SK-N-SH treated with all-trans-retinoic acid at 6 μM for 48 hours (cell line): Measurements from ENCODE around the gene P3H1.
"Not testable (repeated sequence)": the region's sequence is repeated elsewhere in the genome, so short reads cannot be mapped to it uniquely, and the experiment has no call there.

ENCODE experiments used
- ATAC-seq: fragments of 200-7000 bp; cut with Tn5 transposase; 3 replicates; pipeline ENCODE4 v1.9.1; 2020; ENCODE audit warnings: mild to moderate bottlenecking, moderate library complexity
- ARNTL ChIP-seq: fragments of 450-650 bp; formaldehyde crosslinking; IDR thresholded peaks from 2 replicates; pipeline ENCODE4 v1.5.0; 2020; ENCODE audit warnings: low read depth, mild to moderate bottlenecking, moderate library complexity, borderline replicate concordance
- BACH2 ChIP-seq: fragments of 250-450 bp; sonication (Bioruptor Pico); IDR thresholded peaks from 2 replicates; pipeline ENCODE4 v1.9.0; 2021; ENCODE audit warnings: mild to moderate bottlenecking, borderline replicate concordance
- CSDC2 ChIP-seq: fragments of 250-450 bp; sonication (Bioruptor Pico); IDR thresholded peaks from 2 replicates; pipeline ENCODE4 v1.5.0; 2020; ENCODE audit warnings: mild to moderate bottlenecking, moderate library complexity
- ESRRG ChIP-seq: fragments of 250-450 bp; sonication (Bioruptor Pico); IDR thresholded peaks from 2 replicates; pipeline ENCODE4 v1.6.1; 2021; ENCODE audit warnings: mild to moderate bottlenecking
- GLIS3 ChIP-seq: fragments of 250-450 bp; sonication (Bioruptor Pico); IDR thresholded peaks from 2 replicates; pipeline ENCODE4 v1.5.0; 2020; ENCODE audit warnings: mild to moderate bottlenecking, moderate library complexity
- OSR1 ChIP-seq: fragments of 250-450 bp; sonication (Bioruptor Pico); IDR thresholded peaks from 2 replicates; pipeline ENCODE4 v1.8.0; 2022; ENCODE audit warnings: moderate library complexity, mild to moderate bottlenecking, inconsistent platforms
- PATZ1 ChIP-seq: fragments of 250-450 bp; sonication (Bioruptor Pico); IDR thresholded peaks from 2 replicates; pipeline ENCODE4 v1.8.0; 2020; ENCODE audit warnings: mild to moderate bottlenecking, moderate library complexity, borderline replicate concordance
- POU6F1 ChIP-seq: fragments of 250-450 bp; sonication (Bioruptor Pico); IDR thresholded peaks from 2 replicates; pipeline ENCODE4 v1.8.0; 2021; ENCODE audit warnings: low read depth, mild to moderate bottlenecking, moderate library complexity, borderline replicate concordance
- PPARA ChIP-seq: fragments of 250-450 bp; sonication (Bioruptor Pico); IDR thresholded peaks from 2 replicates; pipeline ENCODE4 v1.5.0; 2020; ENCODE audit warnings: mild to moderate bottlenecking, borderline replicate concordance
- RARB ChIP-seq: fragments of 250-450 bp; sonication (Bioruptor Pico); IDR thresholded peaks from 2 replicates; pipeline ENCODE4 v1.8.0; 2021; ENCODE audit warnings: mild to moderate bottlenecking, moderate library complexity
- SNAI2 ChIP-seq: fragments of 250-450 bp; sonication (Bioruptor Pico); IDR thresholded peaks from 2 replicates; pipeline ENCODE4 v1.5.0; 2020; ENCODE audit warnings: mild to moderate bottlenecking, moderate library complexity
- TCF4 ChIP-seq: fragments of 250-450 bp; sonication (Bioruptor Pico); IDR thresholded peaks from 2 replicates; pipeline ENCODE4 v1.8.0; 2021; ENCODE audit warnings: mild to moderate bottlenecking, moderate library complexity, borderline replicate concordance
- TOX ChIP-seq: fragments of 250-450 bp; sonication (Bioruptor Pico); IDR thresholded peaks from 2 replicates; pipeline ENCODE4 v1.8.0; 2021; ENCODE audit warnings: mild to moderate bottlenecking, moderate library complexity, borderline replicate concordance
- TSHZ2 ChIP-seq: fragments of 250-450 bp; sonication (Bioruptor Pico); IDR thresholded peaks from 2 replicates; pipeline ENCODE4 v1.5.0; 2020; ENCODE audit warnings: mild to moderate bottlenecking, moderate library complexity
- ZC3H10 ChIP-seq: fragments of 250-450 bp; sonication (Bioruptor Pico); IDR thresholded peaks from 2 replicates; pipeline ENCODE4 v1.5.1; 2021; ENCODE audit warnings: mild to moderate bottlenecking, moderate library complexity
- ZFP30 ChIP-seq: fragments of 450-650 bp; formaldehyde crosslinking; IDR thresholded peaks from 2 replicates; pipeline ENCODE4 v1.5.0; 2022; ENCODE audit warnings: mild to moderate bottlenecking, moderate library complexity
- ZNF565 ChIP-seq: fragments of 450-650 bp; formaldehyde crosslinking; conservative IDR thresholded peaks from 2 replicates; pipeline ENCODE4 v1.5.0; 2020; ENCODE audit warnings: low read depth, mild to moderate bottlenecking, moderate library complexity
- ZNF70 ChIP-seq: fragments of 450-650 bp; formaldehyde crosslinking; IDR thresholded peaks from 2 replicates; pipeline ENCODE4 v1.5.0; 2020; ENCODE audit warnings: mild to moderate bottlenecking, moderate library complexity
- ZNF8 ChIP-seq: fragments of 450-650 bp; formaldehyde crosslinking; IDR thresholded peaks from 2 replicates; pipeline ENCODE4 v1.5.0; 2020; ENCODE audit warnings: mild to moderate bottlenecking, moderate library complexity
- TF ChIP-seq, protein P1 (sequence below): fragments of 250-450 bp; sonication (Bioruptor Pico); IDR thresholded peaks from 2 replicates; pipeline ENCODE4 v1.5.1; 2021; ENCODE audit warnings: mild to moderate bottlenecking, moderate library complexity
- TF ChIP-seq, protein P2 (sequence below): fragments of 250-450 bp; sonication (Bioruptor Pico); IDR thresholded peaks from 2 replicates; pipeline ENCODE4 v1.5.1; 2020; ENCODE audit warnings: low read depth, mild to moderate bottlenecking, moderate library complexity

Gene P3H1

GRCh38 chr1:42720868-42721267, 46.0 kb downstream of the P3H1 start:
- TF ChIP-seq PPARA, result no peak
- TF ChIP-seq SNAI2 (CRISPR knock-in tag), result no peak
- ATAC-seq, result no peak

- ATAC-seq, result not testable (repeated sequence)
These were observed 52.4 kb downstream of the P3H1 start for GRCh38 chr1:42714441-42714840.

GRCh38 chr1:42713293-42713692, 53.5 kb downstream of the P3H1 start:
- ATAC-seq, result no peak
- TF ChIP-seq ZC3H10 (CRISPR knock-in tag), result no peak
- TF ChIP-seq ZNF70, result no peak
- TF ChIP-seq ZNF8 (CRISPR knock-in tag), result no peak
- no peak for TF ChIP-seq ZFP30 (CRISPR knock-in tag)

DNA sequence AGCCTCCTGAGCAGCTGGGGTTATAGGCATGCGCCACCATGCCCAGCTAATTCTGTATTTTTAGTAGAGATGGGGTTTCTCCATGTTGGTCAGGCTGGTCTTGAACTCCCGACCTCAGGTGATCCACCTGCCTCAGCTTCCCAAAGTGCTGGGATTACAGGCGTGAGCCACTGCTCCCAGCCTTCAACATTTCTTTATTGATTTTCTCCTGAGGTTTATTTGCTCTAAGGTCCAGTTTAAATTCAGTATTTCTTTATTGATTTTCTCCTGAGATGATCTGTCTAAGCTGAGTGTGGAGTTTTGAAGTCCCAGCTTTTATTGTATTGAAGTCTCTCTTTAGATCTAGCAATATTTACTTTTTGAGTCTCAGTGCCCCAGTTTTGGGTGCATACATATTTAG, 54.0 kb downstream of the P3H1 start:
- not testable (repeated sequence) for ATAC-seq

DNA sequence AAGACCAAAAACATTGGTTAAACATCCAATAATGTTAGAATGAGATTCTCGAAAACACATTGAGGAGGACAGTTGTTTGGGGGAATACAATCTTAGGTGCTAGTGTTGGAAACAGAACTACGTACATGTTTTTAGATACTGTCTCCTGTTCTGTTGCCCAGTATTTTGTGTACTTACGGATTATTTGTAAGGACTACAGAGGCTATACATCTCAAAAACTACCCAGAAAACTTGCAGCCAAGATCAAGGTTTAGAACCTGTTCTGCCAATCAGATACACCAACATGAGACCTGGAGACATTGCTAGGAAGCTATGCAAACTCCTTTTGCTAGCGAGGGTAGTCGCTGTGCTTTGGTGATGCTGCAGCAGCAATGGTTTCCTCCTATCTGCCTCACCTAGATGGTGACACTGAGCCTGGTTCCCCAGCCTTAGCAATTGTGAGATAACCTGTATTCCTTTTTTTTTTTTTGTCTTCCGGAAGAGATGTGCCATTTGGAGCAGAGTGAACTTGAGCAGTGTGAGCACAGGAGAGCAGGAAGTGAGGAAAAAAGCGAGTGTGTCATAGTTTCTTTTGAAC, 62.9 kb downstream of the P3H1 start:
- no peak for TF ChIP-seq GLIS3
- no peak for TF ChIP-seq ZFP30 (CRISPR knock-in tag)
- TF ChIP-seq TCF4 (CRISPR knock-in tag), result no peak
- no peak for TF ChIP-seq TSHZ2 (CRISPR knock-in tag)
- no peak for TF ChIP-seq BACH2 (CRISPR knock-in tag)
- TF ChIP-seq OSR1 (CRISPR knock-in tag), result no peak
- no peak for TF ChIP-seq SNAI2 (CRISPR knock-in tag)
- TF ChIP-seq CSDC2 (CRISPR knock-in tag), result no peak
- no peak for TF ChIP-seq POU6F1 (CRISPR knock-in tag)
- TF ChIP-seq ZNF8 (CRISPR knock-in tag), result no peak
- TF ChIP-seq TOX (CRISPR knock-in tag), result no peak
- no peak for TF ChIP-seq PATZ1
- TF ChIP-seq ESRRG (CRISPR knock-in tag), result no peak
- TF ChIP-seq RARB (CRISPR knock-in tag), result no peak
- TF ChIP-seq ARNTL, result no peak
- no peak for TF ChIP-seq ZNF565

GRCh38 chr1:42700006-42700405, 66.8 kb downstream of the P3H1 start:
- ATAC-seq, result no peak
- no peak for TF ChIP-seq CSDC2 (CRISPR knock-in tag)
- TF ChIP-seq BACH2 (CRISPR knock-in tag), result no peak
- TF ChIP-seq, protein P1, sequence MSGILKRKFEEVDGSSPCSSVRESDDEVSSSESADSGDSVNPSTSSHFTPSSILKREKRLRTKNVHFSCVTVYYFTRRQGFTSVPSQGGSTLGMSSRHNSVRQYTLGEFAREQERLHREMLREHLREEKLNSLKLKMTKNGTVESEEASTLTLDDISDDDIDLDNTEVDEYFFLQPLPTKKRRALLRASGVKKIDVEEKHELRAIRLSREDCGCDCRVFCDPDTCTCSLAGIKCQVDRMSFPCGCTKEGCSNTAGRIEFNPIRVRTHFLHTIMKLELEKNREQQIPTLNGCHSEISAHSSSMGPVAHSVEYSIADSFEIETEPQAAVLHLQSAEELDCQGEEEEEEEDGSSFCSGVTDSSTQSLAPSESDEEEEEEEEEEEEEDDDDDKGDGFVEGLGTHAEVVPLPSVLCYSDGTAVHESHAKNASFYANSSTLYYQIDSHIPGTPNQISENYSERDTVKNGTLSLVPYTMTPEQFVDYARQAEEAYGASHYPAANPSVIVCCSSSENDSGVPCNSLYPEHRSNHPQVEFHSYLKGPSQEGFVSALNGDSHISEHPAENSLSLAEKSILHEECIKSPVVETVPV (CRISPR knock-in tag), result no peak
- TF ChIP-seq PATZ1, result no peak
- TF ChIP-seq ZNF70, result no peak
- no peak for TF ChIP-seq OSR1 (CRISPR knock-in tag)
- TF ChIP-seq ZNF8 (CRISPR knock-in tag), result no peak
- TF ChIP-seq PPARA, result no peak
- TF ChIP-seq, protein P2, sequence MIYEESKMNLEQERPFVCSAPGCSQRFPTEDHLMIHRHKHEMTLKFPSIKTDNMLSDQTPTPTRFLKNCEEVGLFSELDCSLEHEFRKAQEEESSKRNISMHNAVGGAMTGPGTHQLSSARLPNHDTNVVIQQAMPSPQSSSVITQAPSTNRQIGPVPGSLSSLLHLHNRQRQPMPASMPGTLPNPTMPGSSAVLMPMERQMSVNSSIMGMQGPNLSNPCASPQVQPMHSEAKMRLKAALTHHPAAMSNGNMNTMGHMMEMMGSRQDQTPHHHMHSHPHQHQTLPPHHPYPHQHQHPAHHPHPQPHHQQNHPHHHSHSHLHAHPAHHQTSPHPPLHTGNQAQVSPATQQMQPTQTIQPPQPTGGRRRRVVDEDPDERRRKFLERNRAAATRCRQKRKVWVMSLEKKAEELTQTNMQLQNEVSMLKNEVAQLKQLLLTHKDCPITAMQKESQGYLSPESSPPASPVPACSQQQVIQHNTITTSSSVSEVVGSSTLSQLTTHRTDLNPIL (CRISPR knock-in tag), result no peak
- no peak for TF ChIP-seq POU6F1 (CRISPR knock-in tag)

More for the DNA sequence above, 62.9 kb downstream of the P3H1 start:
- no peak for ATAC-seq
